GM12865 (cell line): ENCODE data around the gene SOX6.

Source experiments
- DNase-seq: peaks from one replicate; pipeline ENCODE4 v3.0.0; 2010; ENCODE audit warnings: low read depth
- H3K4me3 ChIP-seq: 2 replicates; pipeline ENCODE4 v1.5.1; 2011; ENCODE audit warnings: mild to moderate bottlenecking, low read depth, low read length, control low read depth
- TF ChIP-seq, protein P1 (sequence below): IDR thresholded peaks from 2 replicates; pipeline ENCODE4 v1.5.1; 2011; ENCODE audit warnings: low read length, control low read depth, low read depth, inconsistent platforms; ENCODE audit not compliant: insufficient read depth; ENCODE audit errors: missing control alignments

Gene SOX6

GRCh38 chr11:16136792-16137390 lies 219.5 kb downstream of the SOX6 start:
- no peak for DNase-seq
- H3K4me3 ChIP-seq: no peak overlapping the region
- TF ChIP-seq, protein P1, sequence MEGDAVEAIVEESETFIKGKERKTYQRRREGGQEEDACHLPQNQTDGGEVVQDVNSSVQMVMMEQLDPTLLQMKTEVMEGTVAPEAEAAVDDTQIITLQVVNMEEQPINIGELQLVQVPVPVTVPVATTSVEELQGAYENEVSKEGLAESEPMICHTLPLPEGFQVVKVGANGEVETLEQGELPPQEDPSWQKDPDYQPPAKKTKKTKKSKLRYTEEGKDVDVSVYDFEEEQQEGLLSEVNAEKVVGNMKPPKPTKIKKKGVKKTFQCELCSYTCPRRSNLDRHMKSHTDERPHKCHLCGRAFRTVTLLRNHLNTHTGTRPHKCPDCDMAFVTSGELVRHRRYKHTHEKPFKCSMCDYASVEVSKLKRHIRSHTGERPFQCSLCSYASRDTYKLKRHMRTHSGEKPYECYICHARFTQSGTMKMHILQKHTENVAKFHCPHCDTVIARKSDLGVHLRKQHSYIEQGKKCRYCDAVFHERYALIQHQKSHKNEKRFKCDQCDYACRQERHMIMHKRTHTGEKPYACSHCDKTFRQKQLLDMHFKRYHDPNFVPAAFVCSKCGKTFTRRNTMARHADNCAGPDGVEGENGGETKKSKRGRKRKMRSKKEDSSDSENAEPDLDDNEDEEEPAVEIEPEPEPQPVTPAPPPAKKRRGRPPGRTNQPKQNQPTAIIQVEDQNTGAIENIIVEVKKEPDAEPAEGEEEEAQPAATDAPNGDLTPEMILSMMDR: no peak

- H3K4me3 ChIP-seq: no peak overlapping the region
- DNase-seq: no peak
- TF ChIP-seq, protein P1: no peak
Observed at GRCh38 chr11:16133867-16134266, 222.5 kb downstream of the SOX6 start.

GRCh38 chr11:16127732-16128131 lies 228.6 kb downstream of the SOX6 start:
- no peak overlapping the region for H3K4me3 ChIP-seq
- no peak for DNase-seq
- TF ChIP-seq, protein P1: no peak

- H3K4me3 ChIP-seq: no peak overlapping the region
- no peak for DNase-seq
Observed at GRCh38 chr11:16126362-16126761, 230.0 kb downstream of the SOX6 start.

GRCh38 chr11:16125796-16126195 lies 230.6 kb downstream of the SOX6 start:
- no peak overlapping the region for H3K4me3 ChIP-seq
- DNase-seq: no peak
- TF ChIP-seq, protein P1: no peak

More at GRCh38 chr11:16126362-16126761, 230.0 kb downstream of the SOX6 start:
- TF ChIP-seq, protein P1: no peak

- DNase-seq: no peak
- no peak overlapping the region for H3K4me3 ChIP-seq
- TF ChIP-seq, protein P1: no peak
Observed at GRCh38 chr11:16124390-16124789, 232.0 kb downstream of the SOX6 start.

- no peak for DNase-seq
- H3K4me3 ChIP-seq: no peak overlapping the region
- TF ChIP-seq, protein P1: no peak
Observed at GRCh38 chr11:16121853-16122252, 234.5 kb downstream of the SOX6 start.
